A673 (cell line): ENCODE results near the gene SUCLG2.

Experiments used
- CTCF ChIP-seq: fragments of 300-800, 200-600 bp; sonication (generic); conservative IDR thresholded peaks from 2 replicates; pipeline ENCODE4 v1.5.1; 2017; ENCODE audit warnings: low read depth, mild to moderate bottlenecking, antibody characterized with exemption, low read length, moderate library complexity, mixed read lengths
- EZH2 ChIP-seq: fragments of 200-600 bp; sonication (generic); IDR thresholded peaks from 2 replicates; pipeline ENCODE4 v1.6.1; 2017; ENCODE audit warnings: borderline replicate concordance, low read depth, mild to moderate bottlenecking, mixed read lengths, antibody characterized with exemption, low read length; ENCODE audit not compliant: poor library complexity, severe bottlenecking

GRCh38 chr3:67691926-67692325 is 37.5 kb upstream of the SUCLG2 start:
- TF ChIP-seq CTCF (no peak), EZH2 (no peak)
